Coronary artery (tissue), 2 donors: ENCODE results near the gene CAPN12.

Source experiments
- DNase-seq: peaks from one replicate; pipeline ENCODE4 v3.0.0-alpha.2; 2017; ENCODE audit warnings: low spot score
- H3K27ac ChIP-seq, 2 donors: fragments of 200-600 bp; sonication (generic); one replicate each; pipeline ENCODE4 v1.5.1; 2016 to 2019
- H3K4me3 ChIP-seq: fragments of 200-600 bp; sonication (generic); 2 replicates; pipeline ENCODE4 v1.5.1; 2016; ENCODE audit warnings: mild to moderate bottlenecking, moderate library complexity
- CTCF ChIP-seq: fragments of 200-600 bp; sonication (generic); IDR thresholded peaks from one replicate; pipeline ENCODE4 v1.5.1; 2019; ENCODE audit warnings: antibody characterized with exemption

CAPN12 gene

GRCh38 chr19:38697197-38697596, 47.1 kb downstream of the CAPN12 start:
- H3K4me3 ChIP-seq, result no peak overlapping the region
- TF ChIP-seq CTCF, result no peak
- H3K27ac ChIP-seq, result peak overlapping the region; percentile 97
- DNase-seq, result no peak

- no peak for DNase-seq
- TF ChIP-seq CTCF, result no peak
- Histone ChIP-seq H3K4me3 (no peak overlapping the region), H3K27ac (peak overlapping the region; percentile 97)
Measured at GRCh38 chr19:38696729-38697055, 47.6 kb downstream of the CAPN12 start.

GRCh38 chr19:38695832-38696728, 48.2 kb downstream of the CAPN12 start:
- peak overlapping the region; percentile 42 for H3K4me3 ChIP-seq
- TF ChIP-seq CTCF, result no peak
- DNase-seq, result no peak
- peak overlapping the region; percentile 97 for H3K27ac ChIP-seq

- no peak for TF ChIP-seq CTCF
- no peak for DNase-seq
- Histone ChIP-seq H3K27ac (peak overlapping the region; percentile 97), H3K4me3 (peak overlapping the region; percentile 42)
Measured at GRCh38 chr19:38695317-38695683, 49.0 kb downstream of the CAPN12 start.

GRCh38 chr19:38693380-38694223, 50.7 kb downstream of the CAPN12 start:
- peak overlapping the region; percentile 97 for H3K27ac ChIP-seq
- no peak for TF ChIP-seq CTCF
- DNase-seq, result no peak
- H3K4me3 ChIP-seq, result peak overlapping the region; percentile 16

GRCh38 chr19:38692458-38693379, 51.6 kb downstream of the CAPN12 start:
- peak overlapping the region; percentile 16 for H3K4me3 ChIP-seq
- H3K27ac ChIP-seq, result peak overlapping the region; percentile 97
- DNase-seq, result no peak
- no peak for TF ChIP-seq CTCF
